Measurements from ENCODE around the gene PNMA8B.

- no peak for TF ChIP-seq CTCF (IDR thresholded peaks at IDR 0.05)
- no peak for TF ChIP-seq POLR2A (IDR thresholded peaks at IDR 0.05)
- no peak for TF ChIP-seq POLR2AphosphoS5 (IDR thresholded peaks at IDR 0.05)
Measured at GRCh38 chr19:46478356-46478986, 17.2 kb downstream of the PNMA8B start.

All from breast epithelium (tissue), 3 donors.